Measurements from ENCODE around the gene TAGAP.

GRCh38 chr6:159066483-159066882 is 21.7 kb upstream of the TAGAP start:
- TF ChIP-seq, protein P1, sequence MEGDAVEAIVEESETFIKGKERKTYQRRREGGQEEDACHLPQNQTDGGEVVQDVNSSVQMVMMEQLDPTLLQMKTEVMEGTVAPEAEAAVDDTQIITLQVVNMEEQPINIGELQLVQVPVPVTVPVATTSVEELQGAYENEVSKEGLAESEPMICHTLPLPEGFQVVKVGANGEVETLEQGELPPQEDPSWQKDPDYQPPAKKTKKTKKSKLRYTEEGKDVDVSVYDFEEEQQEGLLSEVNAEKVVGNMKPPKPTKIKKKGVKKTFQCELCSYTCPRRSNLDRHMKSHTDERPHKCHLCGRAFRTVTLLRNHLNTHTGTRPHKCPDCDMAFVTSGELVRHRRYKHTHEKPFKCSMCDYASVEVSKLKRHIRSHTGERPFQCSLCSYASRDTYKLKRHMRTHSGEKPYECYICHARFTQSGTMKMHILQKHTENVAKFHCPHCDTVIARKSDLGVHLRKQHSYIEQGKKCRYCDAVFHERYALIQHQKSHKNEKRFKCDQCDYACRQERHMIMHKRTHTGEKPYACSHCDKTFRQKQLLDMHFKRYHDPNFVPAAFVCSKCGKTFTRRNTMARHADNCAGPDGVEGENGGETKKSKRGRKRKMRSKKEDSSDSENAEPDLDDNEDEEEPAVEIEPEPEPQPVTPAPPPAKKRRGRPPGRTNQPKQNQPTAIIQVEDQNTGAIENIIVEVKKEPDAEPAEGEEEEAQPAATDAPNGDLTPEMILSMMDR (IDR thresholded peaks at IDR 0.05): no peak
- no peak for TF ChIP-seq POLR2A (IDR thresholded peaks at IDR 0.05)
